ENCODE measurements around the gene HELB.

DNA sequence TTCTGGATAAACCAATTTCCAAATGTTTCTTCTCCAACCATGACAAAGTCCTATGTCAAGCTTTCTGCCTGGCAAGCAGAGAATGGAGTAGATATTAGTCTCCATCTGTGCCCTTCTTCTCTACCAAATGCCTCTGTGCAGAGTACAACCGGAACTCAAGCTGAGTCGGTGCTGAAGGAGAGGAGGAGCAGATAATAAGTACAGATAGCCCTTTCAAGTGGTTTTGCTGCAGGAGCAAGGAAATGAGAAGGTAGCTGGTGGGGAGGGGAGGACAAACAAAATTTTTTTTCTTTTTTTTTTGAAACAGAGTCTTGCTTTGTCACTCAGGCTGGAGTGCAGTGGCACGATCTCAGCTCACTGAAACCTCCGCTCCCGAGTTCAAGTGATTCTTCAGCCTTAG is 14.2 kb upstream of the HELB start:
- TF ChIP-seq GATA2 (IDR thresholded peaks at IDR 0.05; ENCODE audit: low read depth, low read length) = no peak
- TF ChIP-seq GATA3 (IDR thresholded peaks at IDR 0.05; ENCODE audit: low read depth, low read length) = no peak
